ENCODE data around the gene TAF13. TPM values are rescaled to one million over a fixed set of nuclear protein-coding genes. Genes with fewer than 3 reads are reported as not detected.
"Not testable (repeated sequence)": the region's sequence is repeated elsewhere in the genome, so short reads cannot be mapped to it uniquely, and the experiment has no call there.

The TAF13 gene
- total and polyA plus RNA-seq, 12 donors = 18.4 to 69.9 (median 58.0) TPM

DNA sequence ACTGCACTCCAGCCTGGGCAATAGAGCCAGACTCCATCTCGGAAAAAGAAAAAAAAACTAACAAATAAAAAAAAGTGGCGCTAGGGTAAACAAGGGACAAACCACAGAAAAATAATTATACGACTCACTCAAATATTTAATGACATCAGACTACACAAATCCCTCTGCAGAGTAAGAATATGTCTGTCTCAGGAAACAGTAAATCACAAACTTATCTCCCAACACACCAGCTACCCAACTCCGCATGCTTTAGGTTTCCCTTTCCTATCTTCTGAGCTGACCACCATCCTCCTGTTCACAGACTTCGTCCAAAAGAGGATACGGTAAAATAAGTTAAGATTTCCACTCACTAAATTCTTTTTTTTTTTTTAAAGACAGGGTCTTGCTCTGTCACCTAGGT, 50.1 kb downstream of the TAF13 start:
- Histone ChIP-seq H3K9me3 (no peaks in the 10 kb centered on the region), H3K27ac (no peak overlapping the region), H3K36me3 (peaks cover 0 to 30% (median 3%) of the 10 kb centered on the region in 9 donors), H3K4me1 (no peaks in the 10 kb centered on the region), H3K27me3 (no peaks in the 10 kb centered on the region), H3K4me3 (no peak overlapping the region)
- ATAC-seq (no peak), DNase-seq (no peak)
- TF ChIP-seq, protein P1, sequence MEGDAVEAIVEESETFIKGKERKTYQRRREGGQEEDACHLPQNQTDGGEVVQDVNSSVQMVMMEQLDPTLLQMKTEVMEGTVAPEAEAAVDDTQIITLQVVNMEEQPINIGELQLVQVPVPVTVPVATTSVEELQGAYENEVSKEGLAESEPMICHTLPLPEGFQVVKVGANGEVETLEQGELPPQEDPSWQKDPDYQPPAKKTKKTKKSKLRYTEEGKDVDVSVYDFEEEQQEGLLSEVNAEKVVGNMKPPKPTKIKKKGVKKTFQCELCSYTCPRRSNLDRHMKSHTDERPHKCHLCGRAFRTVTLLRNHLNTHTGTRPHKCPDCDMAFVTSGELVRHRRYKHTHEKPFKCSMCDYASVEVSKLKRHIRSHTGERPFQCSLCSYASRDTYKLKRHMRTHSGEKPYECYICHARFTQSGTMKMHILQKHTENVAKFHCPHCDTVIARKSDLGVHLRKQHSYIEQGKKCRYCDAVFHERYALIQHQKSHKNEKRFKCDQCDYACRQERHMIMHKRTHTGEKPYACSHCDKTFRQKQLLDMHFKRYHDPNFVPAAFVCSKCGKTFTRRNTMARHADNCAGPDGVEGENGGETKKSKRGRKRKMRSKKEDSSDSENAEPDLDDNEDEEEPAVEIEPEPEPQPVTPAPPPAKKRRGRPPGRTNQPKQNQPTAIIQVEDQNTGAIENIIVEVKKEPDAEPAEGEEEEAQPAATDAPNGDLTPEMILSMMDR (IDR thresholded peaks at IDR 0.05) = no peak
- intact Hi-C loops (cut with DNase I) = no loop called here
- WGBS, 2 donors = 93 to 94% methylated on average over 6 of the region's 6 CpGs

GRCh38 chr1:109024646-109025045, 51.2 kb downstream of the TAF13 start:
- TF ChIP-seq, protein P1 (IDR thresholded peaks at IDR 0.05) = no peak
- Histone ChIP-seq H3K4me1 (no peaks in the 10 kb centered on the region), H3K27ac (no peak overlapping the region), H3K4me3 (no peak overlapping the region), H3K27me3 (no peaks in the 10 kb centered on the region), H3K9me3 (no peaks in the 10 kb centered on the region), H3K36me3 (peaks cover 0 to 34% (median 3%) of the 10 kb centered on the region in 9 donors)
- ATAC-seq (no peak), DNase-seq (no peak)
- WGBS, 2 donors = 95 to 98% methylated on average over 2 of the region's 2 CpGs
- intact Hi-C loops (cut with DNase I) = no loop called here

DNA sequence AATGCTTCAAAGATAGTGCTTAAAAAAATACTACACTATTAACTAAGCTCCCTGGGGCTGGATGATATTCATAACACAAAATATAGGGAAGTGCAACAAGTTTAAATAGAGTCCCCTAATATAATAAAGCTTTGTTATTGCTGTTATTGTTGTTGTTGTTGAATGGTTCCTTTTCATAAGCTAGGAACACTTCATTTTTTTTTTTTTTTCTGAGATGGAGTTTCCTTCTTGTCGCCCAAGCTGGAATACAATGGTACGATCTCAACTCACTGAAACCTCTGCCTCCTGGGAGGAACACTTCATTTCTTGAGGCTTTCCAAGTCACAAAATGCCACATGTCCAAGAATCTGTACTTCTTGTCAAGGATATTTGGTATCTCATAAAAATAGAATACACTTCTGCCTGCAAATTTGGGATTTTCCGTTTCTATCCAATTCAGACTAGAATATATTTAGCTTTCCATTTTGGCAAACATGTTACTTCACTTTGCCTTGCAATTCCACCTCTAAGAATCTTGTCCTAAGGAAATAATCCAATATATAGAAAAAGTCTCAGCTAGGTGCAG, 55.0 kb downstream of the TAF13 start:
- Histone ChIP-seq H3K9me3 (peaks cover 0 to 14% (median 0%) of the 10 kb centered on the region in 11 donors), H3K36me3 (peaks cover 0 to 62% (median 17%) of the 10 kb centered on the region in 9 donors), H3K4me1 (no peaks in the 10 kb centered on the region), H3K27me3 (no peaks in the 10 kb centered on the region), H3K4me3 (no peak overlapping the region), H3K27ac (no peak overlapping the region)
- intact Hi-C loops (cut with DNase I) = no loop called here
- 70 to 74% methylated on average over 3 of the region's 3 CpGs for WGBS, 2 donors
- ATAC-seq = no peak
- DNase-seq = no peak
- TF ChIP-seq, protein P1 (IDR thresholded peaks at IDR 0.05) = no peak

GRCh38 chr1:109017719-109018118, 58.1 kb downstream of the TAF13 start:
- ATAC-seq = not testable (repeated sequence)
- peaks cover 0 to 81% (median 20%) of the 10 kb centered on the region in 9 donors for H3K36me3 ChIP-seq
- 98 to 99% methylated on average over 6 of the region's 6 CpGs for WGBS, 2 donors

GRCh38 chr1:109017134-109017533, 58.7 kb downstream of the TAF13 start:
- Histone ChIP-seq H3K4me1 (no peaks in the 10 kb centered on the region), H3K9me3 (peaks cover 0 to 14% (median 0%) of the 10 kb centered on the region in 11 donors), H3K27ac (no peak overlapping the region), H3K4me3 (no peak overlapping the region), H3K36me3 (peaks cover 0 to 81% (median 23%) of the 10 kb centered on the region in 9 donors), H3K27me3 (no peaks in the 10 kb centered on the region)
- ATAC-seq (no peak), DNase-seq (no peak)
- intact Hi-C loops (cut with DNase I) = loop anchor here in 1 of 10 donors (5.0 kb wide), 1 partner anchor 40 kb away; no protein-coding TSS in a partner anchor
- 97 to 100% methylated on average over 1 of the region's 1 CpG for WGBS, 2 donors
- TF ChIP-seq, protein P1 (IDR thresholded peaks at IDR 0.05) = no peak

More at GRCh38 chr1:109017719-109018118, 58.1 kb downstream of the TAF13 start:
- H3K27me3 ChIP-seq, H3K4me3 ChIP-seq, DNase-seq, H3K4me1 ChIP-seq, H3K27ac ChIP-seq: not testable (repeated sequence)
- peaks cover 0 to 14% (median 0%) of the 10 kb centered on the region in 11 donors for H3K9me3 ChIP-seq
- intact Hi-C loops (cut with DNase I) = loop anchor here in 1 of 10 donors (5.0 kb wide), 1 partner anchor 40 kb away; no protein-coding TSS in a partner anchor

Data from heart right ventricle (tissue), 16 donors.